Mucosa of rectum (tissue), 2 donors: ENCODE measurements around the gene MMP15.

ENCODE experiments used
- H3K27ac ChIP-seq, 2 donors: one replicate each; pipeline ENCODE4 v1.7.0; 2013; ENCODE audit warnings: inconsistent platforms in 2 of 2, low read depth in 2 of 2, low read length in 2 of 2
- H3K27me3 ChIP-seq, 2 donors: one replicate each; pipeline ENCODE4 v1.7.0; 2013; ENCODE audit warnings: low read length in 2 of 2; ENCODE audit not compliant: control insufficient read depth in 2 of 2, insufficient read depth in 2 of 2
- H3K36me3 ChIP-seq, 2 donors: one replicate each; pipeline ENCODE4 v1.7.0; 2013; ENCODE audit warnings: low read length in 2 of 2; ENCODE audit not compliant: control insufficient read depth in 2 of 2, insufficient read depth in 2 of 2
- H3K4me1 ChIP-seq, 2 donors: one replicate each; pipeline ENCODE4 v1.7.0; 2013; ENCODE audit warnings: low read length in 2 of 2, mild to moderate bottlenecking in 1 of 2; ENCODE audit not compliant: control insufficient read depth in 2 of 2, insufficient read depth in 2 of 2
- H3K4me3 ChIP-seq, 2 donors: one replicate each; pipeline ENCODE4 v1.7.0; 2013; ENCODE audit warnings: low read length in 2 of 2
- H3K9ac ChIP-seq, 2 donors: one replicate each; pipeline ENCODE4 v1.7.0; 2013; ENCODE audit warnings: low read length in 2 of 2, low read depth in 1 of 2, mild to moderate bottlenecking in 1 of 2
- H3K9me3 ChIP-seq, 2 donors: one replicate each; pipeline ENCODE4 v1.7.0; 2013; ENCODE audit warnings: low read length in 2 of 2; ENCODE audit not compliant: control insufficient read depth in 2 of 2
- donor health status: healthy.
- donor health status: Normal muscosa, but diverticular disease.

Gene MMP15

DNA sequence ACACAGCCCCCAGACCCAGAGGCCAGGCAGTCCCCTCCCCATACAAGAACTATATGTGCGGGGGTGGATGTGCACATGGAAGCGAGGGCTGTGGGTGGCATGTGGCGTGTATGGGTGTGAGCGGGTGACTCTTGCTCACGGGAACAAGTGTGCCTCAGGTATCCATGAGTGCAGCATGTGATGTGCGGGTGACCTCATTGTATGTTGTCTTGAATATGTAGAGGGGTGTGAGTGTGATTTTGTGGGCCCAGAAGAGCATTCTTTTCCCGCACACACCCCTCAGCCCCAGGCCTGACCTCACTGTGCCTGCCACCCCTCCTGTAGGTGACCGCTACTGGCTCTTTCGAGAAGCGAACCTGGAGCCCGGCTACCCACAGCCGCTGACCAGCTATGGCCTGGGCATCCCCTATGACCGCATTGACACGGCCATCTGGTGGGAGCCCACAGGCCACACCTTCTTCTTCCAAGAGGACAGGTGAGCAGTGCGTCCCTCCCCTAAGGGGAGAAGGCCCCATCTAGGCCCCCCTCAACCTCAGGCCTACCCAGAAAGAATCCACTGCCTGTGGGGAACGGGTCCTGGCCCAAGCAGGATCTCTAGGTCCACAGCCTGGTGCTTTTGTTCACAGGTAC, 17.4 kb downstream of the MMP15 start:
- H3K9ac ChIP-seq: no peak overlapping the region

DNA sequence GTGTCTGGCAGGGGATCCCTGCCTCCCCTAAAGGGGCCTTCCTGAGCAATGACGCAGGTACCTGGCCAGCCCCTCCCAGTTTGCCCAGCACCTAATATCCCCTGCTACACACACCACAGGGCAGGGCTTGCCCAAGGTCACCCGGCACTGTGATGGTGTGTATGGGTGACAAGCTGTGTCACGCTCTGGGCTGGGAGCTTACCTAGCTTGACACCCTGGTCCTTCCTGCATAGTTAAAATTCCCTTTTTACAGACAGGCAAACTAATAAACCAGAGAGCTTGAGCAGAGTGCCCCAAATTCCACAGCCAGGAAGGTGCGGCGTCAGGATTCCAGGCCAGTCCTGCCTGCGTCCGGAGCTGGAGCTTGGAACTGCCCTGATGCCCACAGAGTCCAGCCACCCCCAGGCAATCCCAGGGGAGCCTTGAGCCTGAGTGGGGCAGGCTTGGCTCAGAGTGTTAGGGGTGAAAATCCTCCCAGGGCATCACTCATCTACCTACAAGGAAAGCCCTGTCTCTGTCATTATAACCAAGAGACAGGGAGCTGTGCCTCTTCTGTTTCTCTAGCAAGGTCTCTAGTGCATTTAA, 18.1 kb downstream of the MMP15 start:
- peaks cover 36 to 41% of the 10 kb centered on the region in 2 donors for H3K36me3 ChIP-seq
- H3K4me3 ChIP-seq: no peak overlapping the region
- peaks cover 10 to 11% of the 10 kb centered on the region in 2 donors for H3K4me1 ChIP-seq

More for the DNA sequence above, 17.4 kb downstream of the MMP15 start:
- Histone ChIP-seq H3K4me3 (no peak overlapping the region), H3K4me1 (peaks cover 10 to 11% of the 10 kb centered on the region in 2 donors), H3K27me3 (no peaks in the 10 kb centered on the region), H3K27ac (no peak overlapping the region), H3K36me3 (peaks cover 42 to 47% of the 10 kb centered on the region in 2 donors), H3K9me3 (no peaks in the 10 kb centered on the region)

DNA sequence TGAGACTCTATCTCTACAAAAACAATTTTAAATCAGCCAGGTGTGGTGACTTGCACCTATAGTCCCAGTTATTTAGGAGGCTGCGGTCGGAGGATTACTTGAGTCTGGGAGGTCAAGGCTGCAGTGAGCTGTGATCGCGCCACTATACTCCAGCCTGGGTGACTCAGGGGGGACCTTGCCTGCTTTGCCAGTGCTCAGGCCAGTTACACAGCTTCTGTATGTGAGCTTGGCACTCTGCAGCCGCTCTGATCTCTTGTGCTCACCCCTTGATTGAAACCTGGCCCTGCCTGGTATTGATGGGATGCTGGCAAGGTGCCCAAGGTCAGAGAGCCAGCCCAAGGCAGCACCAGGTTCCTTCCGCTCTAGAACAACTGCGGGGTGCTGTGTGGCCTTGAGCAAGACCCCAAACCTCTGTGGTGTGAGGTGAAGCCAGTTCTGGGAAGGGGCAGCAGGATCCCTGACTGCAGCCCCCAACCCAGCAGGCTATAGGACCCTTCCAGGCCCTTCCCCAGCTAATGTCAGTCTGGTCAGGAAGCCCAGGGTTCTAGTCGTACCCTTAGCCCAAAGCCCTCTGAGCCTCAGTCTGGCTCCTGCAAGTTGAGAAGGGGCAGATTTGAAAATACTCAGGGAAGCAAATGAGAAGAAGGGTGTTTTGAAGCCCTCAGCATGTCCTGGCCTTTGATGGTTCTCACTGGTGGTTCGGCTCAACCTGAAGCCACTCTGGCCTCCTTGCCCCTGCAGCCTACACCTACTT, 18.9 kb downstream of the MMP15 start:
- Histone ChIP-seq H3K36me3 (peaks cover 31 to 38% of the 10 kb centered on the region in 2 donors), H3K4me1 (peaks cover 10 to 11% of the 10 kb centered on the region in 2 donors), H3K9ac (no peak overlapping the region), H3K9me3 (no peaks in the 10 kb centered on the region), H3K27ac (no peak overlapping the region), H3K4me3 (no peak overlapping the region), H3K27me3 (no peaks in the 10 kb centered on the region)

More for the DNA sequence above, 18.1 kb downstream of the MMP15 start:
- H3K9ac ChIP-seq: no peak overlapping the region
- no peak overlapping the region for H3K27ac ChIP-seq
- H3K27me3 ChIP-seq: no peaks in the 10 kb centered on the region
- no peaks in the 10 kb centered on the region for H3K9me3 ChIP-seq

DNA sequence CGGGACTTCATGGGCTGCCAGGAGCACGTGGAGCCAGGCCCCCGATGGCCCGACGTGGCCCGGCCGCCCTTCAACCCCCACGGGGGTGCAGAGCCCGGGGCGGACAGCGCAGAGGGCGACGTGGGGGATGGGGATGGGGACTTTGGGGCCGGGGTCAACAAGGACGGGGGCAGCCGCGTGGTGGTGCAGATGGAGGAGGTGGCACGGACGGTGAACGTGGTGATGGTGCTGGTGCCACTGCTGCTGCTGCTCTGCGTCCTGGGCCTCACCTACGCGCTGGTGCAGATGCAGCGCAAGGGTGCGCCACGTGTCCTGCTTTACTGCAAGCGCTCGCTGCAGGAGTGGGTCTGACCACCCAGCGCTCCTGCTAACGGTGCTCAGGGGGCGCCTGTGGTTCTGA, 19.5 kb downstream of the MMP15 start:
- Histone ChIP-seq H3K4me1 (peaks cover 10 to 11% of the 10 kb centered on the region in 2 donors), H3K27me3 (no peaks in the 10 kb centered on the region), H3K36me3 (peaks cover 30 to 33% of the 10 kb centered on the region in 2 donors), H3K4me3 (no peak overlapping the region), H3K27ac (no peak overlapping the region), H3K9ac (no peak overlapping the region), H3K9me3 (no peaks in the 10 kb centered on the region)

DNA sequence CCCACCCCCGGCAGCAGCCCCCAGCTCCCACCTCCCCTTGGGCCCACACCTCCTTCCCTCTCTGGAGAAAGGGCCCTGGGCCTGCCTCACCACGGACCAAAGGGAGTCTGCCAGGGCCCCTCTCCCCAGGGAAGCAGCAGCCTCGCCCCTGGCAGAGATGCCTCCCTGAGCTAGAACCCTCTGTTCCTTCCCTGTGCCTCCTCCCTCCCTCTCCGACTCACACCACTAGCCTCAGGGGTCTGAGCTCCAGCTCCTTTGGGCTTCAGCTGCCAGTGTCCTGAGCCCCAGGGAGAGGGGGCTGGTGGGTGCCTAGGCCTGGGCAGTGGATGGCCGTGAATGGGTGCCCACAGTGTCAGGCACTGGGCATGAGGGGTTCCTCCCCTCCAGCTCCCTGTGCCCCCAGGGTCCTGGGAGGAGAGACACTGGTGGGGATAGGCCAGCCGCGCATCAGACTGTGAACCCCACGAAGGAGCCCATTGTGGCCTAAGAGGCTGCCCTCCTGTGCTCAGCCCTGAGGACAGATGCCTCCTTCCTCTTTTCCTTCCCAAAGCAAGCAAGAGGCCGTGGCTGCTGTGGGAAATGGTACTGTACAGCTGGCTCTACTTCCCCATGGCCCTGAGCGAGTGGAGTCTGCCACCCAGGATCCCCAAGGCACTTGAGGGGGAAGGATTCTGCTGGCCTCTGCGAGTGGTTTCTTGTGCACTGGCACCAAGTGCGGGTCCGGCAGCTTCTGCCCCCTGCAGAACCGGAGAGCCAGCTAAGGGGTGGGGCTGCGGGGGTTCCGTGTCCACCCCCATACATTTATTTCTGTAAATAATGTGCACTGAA, 20.7 kb downstream of the MMP15 start:
- H3K9me3 ChIP-seq: no peaks in the 10 kb centered on the region
- no peaks in the 10 kb centered on the region for H3K27me3 ChIP-seq
- H3K36me3 ChIP-seq: peaks cover 18 to 25% of the 10 kb centered on the region in 2 donors
- no peak overlapping the region for H3K4me3 ChIP-seq
- peak overlapping the region in 1 of 2 donors; percentile 32 for H3K27ac ChIP-seq
- no peak overlapping the region for H3K9ac ChIP-seq
- peaks cover 10 to 11% of the 10 kb centered on the region in 2 donors for H3K4me1 ChIP-seq

DNA sequence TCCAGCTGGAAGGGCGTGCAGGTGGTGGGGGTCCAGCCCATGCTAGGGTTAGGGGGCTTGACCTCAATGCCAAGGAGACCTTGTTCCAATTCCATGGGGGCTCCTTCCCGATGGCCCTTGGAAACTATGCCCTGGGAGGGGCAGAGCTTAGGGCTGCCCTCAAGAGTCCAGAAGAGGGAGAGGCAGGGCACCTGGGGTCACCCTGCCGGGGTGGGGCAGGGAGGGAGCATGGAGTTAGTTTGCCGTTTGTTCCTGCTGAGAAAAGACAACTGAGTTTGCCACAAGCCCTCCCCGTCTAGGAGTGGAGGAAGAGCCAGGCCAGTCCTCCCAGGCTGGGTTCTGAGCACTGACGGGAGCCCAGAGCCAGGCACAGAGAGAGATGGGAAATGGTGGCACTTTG, 21.4 kb downstream of the MMP15 start:
- Histone ChIP-seq H3K9me3 (no peaks in the 10 kb centered on the region), H3K36me3 (peaks cover 16 to 23% of the 10 kb centered on the region in 2 donors), H3K9ac (peak overlapping the region in 1 of 2 donors; percentile 23), H3K4me1 (peaks cover 10 to 11% of the 10 kb centered on the region in 2 donors), H3K4me3 (no peak overlapping the region), H3K27me3 (no peaks in the 10 kb centered on the region), H3K27ac (peak overlapping the region in 1 of 2 donors; percentile 32)

DNA sequence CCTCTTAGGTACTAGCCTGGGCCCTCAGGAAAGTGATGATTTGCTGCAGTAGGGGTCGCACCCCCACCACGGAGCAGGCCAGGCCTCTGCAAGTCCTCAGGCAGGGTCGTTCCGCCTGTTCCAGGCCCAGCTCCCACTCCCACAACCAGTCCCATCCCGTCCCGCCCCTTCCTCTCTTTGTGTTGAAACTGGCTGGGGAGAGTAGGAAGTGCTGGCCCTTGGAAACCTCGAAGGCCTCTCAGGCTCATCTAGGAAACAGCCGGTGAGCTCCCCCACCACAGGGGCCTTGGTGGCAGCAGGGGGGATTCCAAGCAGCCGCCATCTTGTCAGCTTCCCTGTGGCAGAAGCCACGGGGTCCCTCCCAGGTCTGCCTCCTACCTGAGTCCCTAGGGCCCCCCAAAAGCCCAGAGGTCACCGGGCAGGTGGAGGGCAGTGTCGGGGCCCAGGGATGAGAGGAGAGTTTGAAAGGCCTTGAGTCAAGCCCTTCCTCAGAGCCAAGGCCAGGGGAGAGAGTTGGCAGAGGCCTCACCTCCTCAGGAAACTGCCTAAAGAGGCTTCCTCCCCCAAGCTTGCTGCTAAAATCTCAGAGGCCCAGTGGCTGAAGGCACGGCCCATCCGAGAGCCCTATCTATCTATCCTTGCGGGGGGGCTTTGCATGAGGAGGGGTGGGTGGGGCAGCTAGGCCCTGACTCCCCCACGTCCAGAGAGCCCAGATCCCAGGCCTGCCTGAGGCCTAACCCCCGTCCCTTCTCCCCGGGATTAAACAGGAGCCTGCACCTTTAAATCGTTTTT, 22.2 kb downstream of the MMP15 start:
- no peak overlapping the region for H3K4me3 ChIP-seq
- H3K27me3 ChIP-seq: no peaks in the 10 kb centered on the region
- no peak overlapping the region for H3K27ac ChIP-seq
- peaks cover 10 to 11% of the 10 kb centered on the region in 2 donors for H3K4me1 ChIP-seq
- H3K9ac ChIP-seq: peak overlapping the region in 1 of 2 donors; percentile 23
- H3K36me3 ChIP-seq: peaks cover 10 to 15% of the 10 kb centered on the region in 2 donors
- no peaks in the 10 kb centered on the region for H3K9me3 ChIP-seq

DNA sequence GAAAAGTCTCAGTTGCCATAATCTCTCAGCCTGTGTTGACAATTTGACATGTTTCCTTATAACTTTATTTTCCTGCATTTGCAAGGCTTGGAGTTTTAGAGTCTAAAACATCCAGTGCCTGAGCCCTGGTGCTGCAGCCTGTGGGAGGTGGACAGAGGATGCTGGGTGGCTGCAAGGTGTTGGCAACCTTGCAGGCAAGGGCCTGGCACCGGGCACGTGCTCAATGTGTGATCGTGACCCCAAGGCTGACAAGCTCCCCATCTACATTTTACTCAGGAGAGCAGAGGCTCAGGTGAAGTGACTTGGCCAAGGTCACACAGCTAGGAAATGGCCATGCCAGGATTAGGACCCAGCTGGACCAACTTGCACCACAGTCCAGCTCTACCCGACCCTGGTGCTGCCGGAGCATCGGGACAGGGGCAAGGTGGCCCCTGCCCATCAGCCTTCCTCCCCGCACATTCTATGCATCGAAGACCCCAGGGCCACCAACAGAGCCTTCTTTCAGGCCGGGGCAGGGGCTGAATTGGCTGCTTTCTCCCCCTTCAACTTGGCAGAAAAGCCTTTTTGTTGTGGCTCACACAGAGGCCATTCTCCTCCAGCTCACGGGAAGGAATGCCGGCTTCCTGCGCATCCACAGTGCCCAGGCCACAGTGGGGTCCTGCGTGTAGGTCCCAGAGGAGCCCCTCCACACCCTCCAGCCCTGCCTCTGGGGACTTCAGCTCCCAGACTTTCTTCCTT, 23.1 kb downstream of the MMP15 start:
- H3K27ac ChIP-seq: no peak overlapping the region
- no peaks in the 10 kb centered on the region for H3K27me3 ChIP-seq
- peaks cover 10 to 11% of the 10 kb centered on the region in 2 donors for H3K4me1 ChIP-seq
- H3K9me3 ChIP-seq: no peaks in the 10 kb centered on the region
- H3K9ac ChIP-seq: no peak overlapping the region
- H3K4me3 ChIP-seq: no peak overlapping the region
- peaks cover 7% of the 10 kb centered on the region in 2 donors for H3K36me3 ChIP-seq
